GM12878 (cell line): ENCODE measurements around the gene TTC39B. TPM values are rescaled to one million over a fixed set of nuclear protein-coding genes. Genes with fewer than 3 reads are reported as not detected.

Source experiments
- ATAC-seq: fragments of 200-7000 bp; cut with Tn5 transposase; 3 replicates; pipeline ENCODE4 v1.9.1; 2020; ENCODE audit warnings: mild to moderate bottlenecking, moderate library complexity
- BruUV-seq: library from RNA; stranded (reverse); fragments of 400-500 nt; replicated peaks from 2 replicates; lab custom pipeline; 2021; lab: Mats Ljungman, UMichigan
- CTCF ChIA-PET: fragments of 300-600 bp; sonication (Branson Sonifier 250); formaldehyde crosslinking; extraction: SDS; loops from one replicate; lab custom pipeline; 2021; ENCODE audit warnings: inconsistent platforms; lab: Yijun Ruan, JAX
- POLR2A ChIA-PET: fragments of 350-600 bp; formaldehyde crosslinking; extraction: SDS; loops from one replicate; lab custom pipeline; 2021; ENCODE audit warnings: inconsistent platforms; lab: Charles Lee
- RAD21 ChIA-PET: fragments of 300-600 bp; sonication (Branson Sonifier 250); formaldehyde crosslinking; loops from one replicate; lab custom pipeline; 2023; ENCODE audit warnings: antibody characterized with exemption; ENCODE audit not compliant: unreplicated experiment; lab: Charles Lee
- SMC1A ChIA-PET: fragments of 300-600 bp; sonication (Branson Sonifier 250); formaldehyde crosslinking; loops from one replicate; lab custom pipeline; 2023; ENCODE audit not compliant: unreplicated experiment, uncharacterized antibody; lab: Charles Lee
- DNase-seq: peaks from one replicate; pipeline ENCODE4 v3.0.0-alpha.2; 2011; ENCODE audit warnings: low read depth, low spot score
- FAIRE-seq: peaks from 3 replicates; lab custom pipeline; 2011; peaks lifted over from hg19 to GRCh38; lab: Jason Lieb, UNC
- H2AFZ ChIP-seq: 2 replicates; pipeline ENCODE4 v1.6.0; 2011; ENCODE audit warnings: low read depth, low read length, control low read depth; ENCODE audit not compliant: control insufficient read depth
- H3K27ac ChIP-seq: 2 replicates; pipeline ENCODE4 v1.5.1; 2011; ENCODE audit warnings: control low read depth; ENCODE audit not compliant: control insufficient read depth, insufficient read depth
- H3K27me3 ChIP-seq, 2 experiments: replicated peaks in 1 of 2; 2 replicates each; pipeline versions ENCODE4 v1.6.0 to v1.6.1; 2011; ENCODE audit warnings: low read length in 1 of 2; ENCODE audit not compliant: control insufficient read depth in 2 of 2, insufficient read depth in 2 of 2
- H3K36me3 ChIP-seq, 2 experiments: 2 replicates each; pipeline ENCODE4 v1.5.1; 2011; ENCODE audit warnings: low read length in 1 of 2; ENCODE audit not compliant: control insufficient read depth in 2 of 2, insufficient read depth in 2 of 2
- H3K4me1 ChIP-seq: 2 replicates; pipeline ENCODE4 v1.6.1; 2011; ENCODE audit warnings: mild to moderate bottlenecking, low read length, moderate library complexity, mixed read lengths; ENCODE audit not compliant: control insufficient read depth, insufficient read depth
- H3K4me2 ChIP-seq: 2 replicates; pipeline ENCODE4 v1.6.0; 2011; ENCODE audit warnings: control low read depth; ENCODE audit not compliant: control insufficient read depth, insufficient read depth
- H3K4me3 ChIP-seq: fragments of 200-600 bp; sonication (generic); 2 replicates; pipeline ENCODE4 v1.5.1; 2016
- H3K79me2 ChIP-seq: 2 replicates; pipeline ENCODE4 v1.6.0; 2011; ENCODE audit warnings: low read length; ENCODE audit not compliant: control insufficient read depth, insufficient read depth
- H3K9ac ChIP-seq: 2 replicates; pipeline ENCODE4 v1.8.0; 2011; ENCODE audit warnings: low read length, control low read depth, mixed read lengths; ENCODE audit not compliant: control insufficient read depth, insufficient read depth
- H3K9me3 ChIP-seq: replicated peaks from 3 replicates; pipeline ENCODE4 v1.5.1; 2011; ENCODE audit warnings: mild to moderate bottlenecking, low read length; ENCODE audit not compliant: control insufficient read depth, insufficient read depth
- H4K20me1 ChIP-seq: 2 replicates; pipeline ENCODE4 v1.6.0; 2011; ENCODE audit not compliant: control insufficient read depth, insufficient read depth
- BMI1 ChIP-seq: fragments of 450-650 bp; IDR thresholded peaks from 2 replicates; pipeline ENCODE4 v1.6.1; 2016; ENCODE audit warnings: mild to moderate bottlenecking, moderate library complexity, borderline replicate concordance
- ESRRA ChIP-seq: IDR thresholded peaks from 2 replicates; pipeline ENCODE4 v1.6.1; 2012; ENCODE audit warnings: mild to moderate bottlenecking, low read length, improper control_type of control experiment
- TCF7 ChIP-seq: IDR thresholded peaks from 2 replicates; pipeline ENCODE4 v1.6.1; 2014; ENCODE audit warnings: antibody characterized with exemption, borderline replicate concordance
- WGBS: methylation state at CpG from one replicate; pipeline ENCODE4 v1.1.6; 2016; ENCODE audit warnings: low lambda C conversion rate; ENCODE audit not compliant: insufficient replicate concordance, insufficient coverage; ENCODE audit errors: missing lambda C conversion rate; 5-methylcytosine and 5-hydroxymethylcytosine counted together
- in situ Hi-C: fragments of 300-500 bp; cut with MboI; formaldehyde crosslinking; loops from 9 replicates; pipeline ENCODE4 v1.14.3; 2018; ENCODE audit warnings: mixed read lengths
- intact Hi-C: fragments of 100-400 bp; cut with micrococcal nuclease; formaldehyde crosslinking; loops from one replicate; pipeline ENCODE4 v1.14.2; 2022; ENCODE audit not compliant: unreplicated experiment
- polyA plus RNA-seq, 11 experiments: library from polyadenylated mRNA; depleted of rRNA in 4 of 11; unstranded in 6 of 11; stranded (reverse) in 5 of 11; fragments of >200 nt; fragmentation: Nextera tagmentation in 4 of 11; fragmentation: Illumina TruSeq in 1 of 11; extraction: Ambion mirVana in 4 of 11; extraction: Trizol in 1 of 11; gene quantifications; 1 replicate in 1 of 11; 2 replicates in 10 of 11; pipeline versions ENCODE4 v1.2.1 to v1.2.3, GENCODE V29; 2011 to 2016; ENCODE audit warnings: inconsistent platforms in 2 of 11, missing spikeins in 2 of 11, low read depth in 1 of 11
- total RNA-seq, 4 experiments: library from RNA; depleted of rRNA in 3 of 4; stranded (reverse); fragments of >200 nt in 3 of 4; fragmentation: Illumina TruSeq in 1 of 4; extraction: Trizol in 1 of 4; gene quantifications; 2 replicates each; pipeline versions ENCODE4 v1.2.1 to v1.2.3, GENCODE V29; 2013 to 2021
- TF ChIP-seq, protein P1 (sequence below): IDR thresholded peaks from 2 replicates; pipeline ENCODE4 v1.6.1; 2012; ENCODE audit warnings: improper control_type of control experiment, low read depth, low read length; ENCODE audit not compliant: insufficient replicate concordance

The TTC39B gene
- total and polyA plus RNA-seq, 10 of the 15 experiments (the other 5 are each of a cell fraction or from before 2014, with no cell fraction given): 0.68 to 2.5 (median 1.5) TPM

DNA sequence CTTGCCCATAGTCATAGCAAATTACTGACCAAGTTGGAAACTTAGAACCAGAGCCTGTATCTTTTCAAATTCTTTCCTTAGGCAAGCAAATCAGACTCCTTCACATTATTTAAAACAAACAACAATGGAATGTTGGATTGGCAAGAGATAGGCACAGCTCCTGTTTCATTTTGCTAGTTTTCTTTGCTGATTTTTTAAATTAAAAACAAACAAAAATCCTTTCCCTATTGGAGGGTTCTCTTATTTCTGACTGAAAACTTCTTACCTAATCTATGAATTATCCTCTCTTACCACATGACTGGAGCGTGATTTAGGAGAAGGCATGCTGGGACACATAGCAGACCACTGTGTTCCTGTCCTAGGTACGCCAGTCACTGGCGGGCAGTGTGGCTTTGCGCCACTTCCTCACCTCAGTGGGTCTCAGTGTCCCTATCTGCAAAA lies 63.0 kb downstream of the TTC39B start (continued):
- TF ChIP-seq, protein P1, sequence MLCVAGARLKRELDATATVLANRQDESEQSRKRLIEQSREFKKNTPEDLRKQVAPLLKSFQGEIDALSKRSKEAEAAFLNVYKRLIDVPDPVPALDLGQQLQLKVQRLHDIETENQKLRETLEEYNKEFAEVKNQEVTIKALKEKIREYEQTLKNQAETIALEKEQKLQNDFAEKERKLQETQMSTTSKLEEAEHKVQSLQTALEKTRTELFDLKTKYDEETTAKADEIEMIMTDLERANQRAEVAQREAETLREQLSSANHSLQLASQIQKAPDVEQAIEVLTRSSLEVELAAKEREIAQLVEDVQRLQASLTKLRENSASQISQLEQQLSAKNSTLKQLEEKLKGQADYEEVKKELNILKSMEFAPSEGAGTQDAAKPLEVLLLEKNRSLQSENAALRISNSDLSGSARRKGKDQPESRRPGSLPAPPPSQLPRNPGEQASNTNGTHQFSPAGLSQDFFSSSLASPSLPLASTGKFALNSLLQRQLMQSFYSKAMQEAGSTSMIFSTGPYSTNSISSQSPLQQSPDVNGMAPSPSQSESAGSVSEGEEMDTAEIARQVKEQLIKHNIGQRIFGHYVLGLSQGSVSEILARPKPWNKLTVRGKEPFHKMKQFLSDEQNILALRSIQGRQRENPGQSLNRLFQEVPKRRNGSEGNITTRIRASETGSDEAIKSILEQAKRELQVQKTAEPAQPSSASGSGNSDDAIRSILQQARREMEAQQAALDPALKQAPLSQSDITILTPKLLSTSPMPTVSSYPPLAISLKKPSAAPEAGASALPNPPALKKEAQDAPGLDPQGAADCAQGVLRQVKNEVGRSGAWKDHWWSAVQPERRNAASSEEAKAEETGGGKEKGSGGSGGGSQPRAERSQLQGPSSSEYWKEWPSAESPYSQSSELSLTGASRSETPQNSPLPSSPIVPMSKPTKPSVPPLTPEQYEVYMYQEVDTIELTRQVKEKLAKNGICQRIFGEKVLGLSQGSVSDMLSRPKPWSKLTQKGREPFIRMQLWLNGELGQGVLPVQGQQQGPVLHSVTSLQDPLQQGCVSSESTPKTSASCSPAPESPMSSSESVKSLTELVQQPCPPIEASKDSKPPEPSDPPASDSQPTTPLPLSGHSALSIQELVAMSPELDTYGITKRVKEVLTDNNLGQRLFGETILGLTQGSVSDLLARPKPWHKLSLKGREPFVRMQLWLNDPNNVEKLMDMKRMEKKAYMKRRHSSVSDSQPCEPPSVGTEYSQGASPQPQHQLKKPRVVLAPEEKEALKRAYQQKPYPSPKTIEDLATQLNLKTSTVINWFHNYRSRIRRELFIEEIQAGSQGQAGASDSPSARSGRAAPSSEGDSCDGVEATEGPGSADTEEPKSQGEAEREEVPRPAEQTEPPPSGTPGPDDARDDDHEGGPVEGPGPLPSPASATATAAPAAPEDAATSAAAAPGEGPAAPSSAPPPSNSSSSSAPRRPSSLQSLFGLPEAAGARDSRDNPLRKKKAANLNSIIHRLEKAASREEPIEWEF: no peak
- TF ChIP-seq ESRRA: no peak

DNA sequence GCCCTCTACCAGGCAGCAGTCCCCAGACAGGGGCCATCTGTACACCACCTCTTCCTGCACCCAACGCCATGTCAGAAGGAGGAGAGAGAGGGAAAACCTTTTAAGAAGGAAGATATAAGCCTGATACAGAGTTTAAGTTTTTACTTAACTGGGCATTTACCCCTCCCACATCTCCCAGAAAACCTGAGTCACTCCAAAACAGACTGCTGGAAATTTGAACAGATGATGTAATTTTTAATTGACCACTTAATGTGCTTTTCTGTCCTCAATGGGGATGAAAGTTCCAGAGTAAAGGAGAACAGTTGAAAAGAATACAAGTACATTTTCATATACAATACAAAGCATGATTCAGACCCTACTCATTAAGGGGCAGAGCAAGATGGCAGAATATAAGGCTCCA lies 63.9 kb downstream of the TTC39B start:
- Histone ChIP-seq H3K9me3 (no peaks in the 10 kb centered on the region), H4K20me1 (no peaks in the 10 kb centered on the region)
- no peak for DNase-seq
- POLR2A ChIA-PET: no interaction called here
- TF ChIP-seq BMI1: no peak
- no peak for TF ChIP-seq TCF7
- TF ChIP-seq, all 136 proteins: peak for 0
- FAIRE-seq (no peak), ATAC-seq (no peak)
- Histone ChIP-seq H3K27ac (no peak overlapping the region), H3K4me2 (no peak overlapping the region), H2AFZ (no peak overlapping the region), H3K4me1 (no peaks in the 10 kb centered on the region), H3K9ac (no peak overlapping the region), H3K4me3 (no peak overlapping the region), H3K79me2 (no peaks in the 10 kb centered on the region), H3K36me3 (no peaks in the 10 kb centered on the region), H3K27me3 (no peaks in the 10 kb centered on the region)
- in situ Hi-C loops: no loop called here
- 0% methylated on average over 1 of the region's 1 CpG for WGBS
- RAD21 ChIA-PET: no interaction called here
- SMC1A ChIA-PET: no interaction called here
- BruUV-seq: no TSS peak
- CTCF ChIA-PET: no interaction called here
- intact Hi-C loops: no loop called here
